Gastroesophageal sphincter (tissue), 4 donors: Measurements from ENCODE around the gene PODN. TPM values are rescaled to one million over a fixed set of nuclear protein-coding genes. Genes with fewer than 3 reads are reported as not detected.

Experiments used
- ATAC-seq: fragments of 150-250 bp; one replicate; pipeline ENCODE4 v1.9.1; 2016; ENCODE audit warnings: mild to moderate bottlenecking, moderate library complexity
- H3K27ac ChIP-seq, 4 donors: fragments of 200-600 bp; sonication (generic) in 3 of 4; 1 replicate in 3 of 4; 2 replicates in 1 of 4; pipeline ENCODE4 v1.5.1; 2016 to 2019
- H3K27me3 ChIP-seq: fragments of 200-600 bp; sonication (generic); one replicate; pipeline ENCODE4 v1.5.1; 2019
- H3K36me3 ChIP-seq, 2 donors: fragments of 200-600 bp; sonication (generic); one replicate each; pipeline ENCODE4 v1.5.1; 2019; ENCODE audit warnings: control low read depth in 1 of 2
- H3K4me1 ChIP-seq, 3 donors: fragments of 200-600 bp; sonication (generic); 1 replicate in 2 of 3; 2 replicates in 1 of 3; pipeline ENCODE4 v1.5.1; 2016 to 2019; ENCODE audit warnings: control low read depth in 2 of 3
- H3K4me3 ChIP-seq, 2 donors: fragments of 200-600 bp; sonication (generic); one replicate each; pipeline ENCODE4 v1.5.1; 2019; ENCODE audit warnings: mild to moderate bottlenecking in 1 of 2, moderate library complexity in 1 of 2
- H3K9me3 ChIP-seq, 3 donors: fragments of 200-600 bp; sonication (generic); one replicate each; pipeline ENCODE4 v1.5.1; 2017 to 2019; ENCODE audit warnings: control low read depth in 2 of 3
- EP300 ChIP-seq: sonication (generic); formaldehyde crosslinking; IDR thresholded peaks from one replicate; pipeline ENCODE4 v1.6.1; 2017; ENCODE audit warnings: antibody characterized with exemption, mild to moderate bottlenecking
- POLR2A ChIP-seq, 2 donors: fragments of 450-650 bp; IDR thresholded peaks; one replicate each; pipeline ENCODE4 v1.6.1; 2017; ENCODE audit warnings: antibody characterized with exemption in 2 of 2, mild to moderate bottlenecking in 2 of 2, moderate library complexity in 1 of 2
- POLR2AphosphoS5 ChIP-seq: sonication (generic); formaldehyde crosslinking; IDR thresholded peaks from one replicate; pipeline ENCODE4 v1.6.1; 2017; ENCODE audit warnings: antibody characterized with exemption
- WGBS, 2 donors: methylation state at CpG; one replicate each; pipeline ENCODE4 v1.1.5; 2018; ENCODE audit warnings: low coverage in 1 of 2; 5-methylcytosine and 5-hydroxymethylcytosine counted together
- small RNA-seq, 4 donors: library from RNA; depleted of rRNA; stranded (forward); fragments of <200 nt; gene quantifications; one replicate each; pipeline ENCODE3, GENCODE V24; 2016
- total RNA-seq, 4 donors: library from RNA; depleted of rRNA; stranded (reverse); fragments of >200 nt; gene quantifications; one replicate each; pipeline ENCODE4 v1.1.0, GENCODE V29; 2016
- TF ChIP-seq, protein P1 (sequence below), 4 experiments: fragments of 200-600 bp in 2 of 4; fragments of 450-650 bp in 2 of 4; sonication (generic) in 1 of 4; IDR thresholded peaks; one replicate each; pipeline ENCODE4 v1.5.1; 2017 to 2019; ENCODE audit warnings: antibody characterized with exemption in 4 of 4, mild to moderate bottlenecking in 2 of 4, moderate library complexity in 2 of 4

Gene PODN
- total RNA-seq, 4 donors from 2014 or later, result 60.4 to 170 (median 125) TPM

GRCh38 chr1:53133261-53134041 is 71.4 kb downstream of the PODN start:
- H3K27me3 ChIP-seq, result no peaks in the 10 kb centered on the region
- H3K36me3 ChIP-seq, result no peaks in the 10 kb centered on the region
- ATAC-seq, result no peak
- H3K4me1 ChIP-seq, result peaks cover 0 to 37% (median 3%) of the 10 kb centered on the region in 3 donors
- no peak overlapping the region for H3K4me3 ChIP-seq
- TF ChIP-seq, protein P1, sequence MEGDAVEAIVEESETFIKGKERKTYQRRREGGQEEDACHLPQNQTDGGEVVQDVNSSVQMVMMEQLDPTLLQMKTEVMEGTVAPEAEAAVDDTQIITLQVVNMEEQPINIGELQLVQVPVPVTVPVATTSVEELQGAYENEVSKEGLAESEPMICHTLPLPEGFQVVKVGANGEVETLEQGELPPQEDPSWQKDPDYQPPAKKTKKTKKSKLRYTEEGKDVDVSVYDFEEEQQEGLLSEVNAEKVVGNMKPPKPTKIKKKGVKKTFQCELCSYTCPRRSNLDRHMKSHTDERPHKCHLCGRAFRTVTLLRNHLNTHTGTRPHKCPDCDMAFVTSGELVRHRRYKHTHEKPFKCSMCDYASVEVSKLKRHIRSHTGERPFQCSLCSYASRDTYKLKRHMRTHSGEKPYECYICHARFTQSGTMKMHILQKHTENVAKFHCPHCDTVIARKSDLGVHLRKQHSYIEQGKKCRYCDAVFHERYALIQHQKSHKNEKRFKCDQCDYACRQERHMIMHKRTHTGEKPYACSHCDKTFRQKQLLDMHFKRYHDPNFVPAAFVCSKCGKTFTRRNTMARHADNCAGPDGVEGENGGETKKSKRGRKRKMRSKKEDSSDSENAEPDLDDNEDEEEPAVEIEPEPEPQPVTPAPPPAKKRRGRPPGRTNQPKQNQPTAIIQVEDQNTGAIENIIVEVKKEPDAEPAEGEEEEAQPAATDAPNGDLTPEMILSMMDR (IDR thresholded peaks at IDR 0.05), result no peak
- TF ChIP-seq EP300 (no peak), POLR2AphosphoS5 (no peak)
- H3K27ac ChIP-seq, result no peak overlapping the region
- peaks cover 0 to 3% (median 0%) of the 10 kb centered on the region in 3 donors for H3K9me3 ChIP-seq
- 90 to 98% methylated on average over 2 to 5 of the region's 9 CpGs for WGBS, 2 donors

DNA sequence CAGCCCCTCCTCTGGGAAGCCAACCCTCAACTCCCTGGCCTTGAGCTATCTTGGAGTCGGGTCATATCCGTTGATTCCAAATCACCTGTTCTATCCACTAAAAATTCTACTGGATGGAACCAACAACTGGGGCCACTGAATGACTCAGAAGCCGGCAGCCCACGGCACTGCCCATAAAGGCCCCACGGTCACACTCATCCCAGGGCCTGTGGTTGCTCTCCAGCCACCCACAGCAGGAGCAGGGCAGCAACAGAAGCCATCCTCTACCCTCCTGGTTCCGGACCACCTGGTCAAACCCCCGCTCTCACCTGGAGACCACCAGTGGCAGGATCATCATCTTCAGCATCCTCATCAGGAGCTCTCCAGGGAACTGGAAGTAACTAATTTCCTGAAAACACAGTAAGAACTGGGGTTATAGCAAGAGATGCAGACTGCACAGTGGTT is 72.1 kb downstream of the PODN start:
- TF ChIP-seq POLR2A (IDR thresholded peaks at IDR 0.05), result no peak
- no peak for TF ChIP-seq EP300
- TF ChIP-seq, protein P1 (IDR thresholded peaks at IDR 0.05), result no peak
- no peak for TF ChIP-seq POLR2AphosphoS5
- WGBS, 2 donors, result 100% methylated on average over 3 of the region's 7 CpGs; no CpG with 5 or more reads in 1 of the 2 donors
- ATAC-seq, result no peak
- Histone ChIP-seq H3K27ac (no peak overlapping the region), H3K27me3 (no peaks in the 10 kb centered on the region), H3K4me1 (peaks cover 0 to 37% (median 3%) of the 10 kb centered on the region in 3 donors), H3K4me3 (no peak overlapping the region), H3K36me3 (no peaks in the 10 kb centered on the region), H3K9me3 (peaks cover 0 to 3% (median 0%) of the 10 kb centered on the region in 3 donors)

Small RNAs within 50 kb of the gene (small RNA-seq; reads per million reads assigned to genes)
- 0 reads per million in 4 donors for gene HIGD1AP11

Other genes starting within 250 kb of the PODN start
- gene ZYG11A, start 219.5 kb upstream of the PODN start, total RNA-seq, result not detected
- 100 to 1,000 TPM in 2 of 4 donors, 10 to 100 TPM in 2; 44.4 to 172 (median 82.5) TPM for gene ECHDC2, start 140.5 kb upstream of the PODN start, total RNA-seq
- 100 to 1,000 TPM in 3 of 4 donors, 10 to 100 TPM in 1; 92.4 to 125 (median 120) TPM for gene SCP2, start 134.9 kb upstream of the PODN start, total RNA-seq
- gene SLC1A7, start 80.4 kb downstream of the PODN start, total RNA-seq, result 1 to 10 TPM in 1 of 4 donors, under 1 TPM in 2, not detected in 1; 0.54 to 1.6 (median 0.62) TPM
- 10 to 100 TPM; 15.3 to 19.9 (median 17.2) TPM for gene CPT2, start 134.6 kb downstream of the PODN start, total RNA-seq
- gene CZIB, start 158.4 kb downstream of the PODN start, total RNA-seq, result 100 to 1,000 TPM in 1 of 4 donors, 10 to 100 TPM in 3; 58.8 to 103 (median 84.4) TPM
- 10 to 100 TPM; 30.2 to 49.4 (median 32.7) TPM for gene MAGOH, start 176.3 kb downstream of the PODN start, total RNA-seq